Hepatocyte (in vitro differentiated cells): ENCODE data around the gene FUOM. TPM values are rescaled to one million over a fixed set of nuclear protein-coding genes. Genes with fewer than 3 reads are reported as not detected.

Experiments used
- DNase-seq: peaks from one replicate; pipeline ENCODE4 v3.0.0-alpha.2; 2016; ENCODE audit warnings: low spot score
- H2AFZ ChIP-seq: fragments of 200-600 bp; sonication (generic); 2 replicates; pipeline ENCODE4 v1.6.0; 2016; ENCODE audit warnings: antibody characterized with exemption, mild to moderate bottlenecking
- H3K27ac ChIP-seq: fragments of 200-600 bp; sonication (generic); 2 replicates; pipeline ENCODE4 v1.5.1; 2016; ENCODE audit warnings: mild to moderate bottlenecking
- H3K27me3 ChIP-seq: fragments of 200-600 bp; sonication (generic); 2 replicates; pipeline ENCODE4 v1.6.1; 2016
- H3K36me3 ChIP-seq: fragments of 200-600 bp; sonication (generic); replicated peaks from 2 replicates; pipeline ENCODE4 v1.5.1; 2016; ENCODE audit warnings: low read depth; ENCODE audit not compliant: insufficient read depth
- H3K4me1 ChIP-seq: fragments of 200-600 bp; sonication (generic); 2 replicates; pipeline ENCODE4 v1.5.1; 2016; ENCODE audit warnings: mild to moderate bottlenecking, moderate library complexity; ENCODE audit not compliant: insufficient read depth
- H3K4me2 ChIP-seq: fragments of 200-600 bp; sonication (generic); 2 replicates; pipeline ENCODE4 v1.6.0; 2016
- H3K4me3 ChIP-seq: fragments of 200-600 bp; sonication (generic); 2 replicates; pipeline ENCODE4 v1.5.1; 2016; ENCODE audit warnings: mild to moderate bottlenecking
- H3K79me2 ChIP-seq: fragments of 200-600 bp; sonication (generic); 2 replicates; pipeline ENCODE4 v1.6.0; 2017; ENCODE audit warnings: mild to moderate bottlenecking
- H3K9me2 ChIP-seq: fragments of 200-600 bp; sonication (generic); replicated peaks from 2 replicates; pipeline ENCODE4 v1.6.0; 2017; ENCODE audit warnings: mild to moderate bottlenecking; ENCODE audit not compliant: insufficient read depth
- H3K9me3 ChIP-seq: fragments of 200-600 bp; sonication (generic); 2 replicates; pipeline ENCODE4 v1.5.1; 2016; ENCODE audit warnings: low read depth, mild to moderate bottlenecking
- H4K20me1 ChIP-seq: fragments of 200-600 bp; sonication (generic); 2 replicates; pipeline ENCODE4 v1.6.0; 2016; ENCODE audit warnings: mild to moderate bottlenecking; ENCODE audit not compliant: insufficient read depth, poor library complexity, severe bottlenecking
- CTCF ChIP-seq: fragments of 200-600 bp; sonication (generic); IDR thresholded peaks from 2 replicates; pipeline ENCODE4 v1.5.1; 2016; ENCODE audit warnings: antibody characterized with exemption, mild to moderate bottlenecking; ENCODE audit not compliant: poor library complexity
- EZH2 ChIP-seq: fragments of 200-600 bp; sonication (generic); IDR thresholded peaks from 2 replicates; pipeline ENCODE4 v1.6.1; 2016; ENCODE audit warnings: antibody characterized with exemption, mild to moderate bottlenecking, borderline replicate concordance
- EZH2phosphoT487 ChIP-seq: fragments of 200-600 bp; sonication (generic); IDR thresholded peaks from one replicate; pipeline ENCODE4 v1.6.1; 2018; ENCODE audit warnings: antibody characterized with exemption, mild to moderate bottlenecking, low read depth, moderate library complexity; ENCODE audit not compliant: unreplicated experiment, severe bottlenecking
- WGBS: methylation state at CpG from one replicate; pipeline ENCODE4 v1.1.6; 2016; ENCODE audit warnings: low lambda C conversion rate; ENCODE audit errors: missing lambda C conversion rate; 5-methylcytosine and 5-hydroxymethylcytosine counted together
- polyA plus RNA-seq: library from polyadenylated mRNA; unstranded; fragments of >200 nt; fragmentation: Nextera tagmentation; extraction: Ambion mirVana; gene quantifications from 2 replicates; pipeline ENCODE4 v1.2.1, GENCODE V29; 2016
- total RNA-seq: library from RNA; depleted of rRNA; stranded (reverse); fragments of >200 nt; gene quantifications from 2 replicates; pipeline ENCODE4 v1.2.3, GENCODE V29; 2014

Gene FUOM
- total and polyA plus RNA-seq, 2 experiments from 2014 or later = 31.1 to 34.6 TPM

GRCh38 chr10:133328358-133329343, 29.2 kb downstream of the FUOM start:
- H3K9me2 ChIP-seq = no peaks in the 10 kb centered on the region
- H3K36me3 ChIP-seq = no peaks in the 10 kb centered on the region
- H3K4me1 ChIP-seq = peaks cover 3% of the 10 kb centered on the region
- no peak for DNase-seq
- no peak overlapping the region for H3K4me3 ChIP-seq
- no peaks in the 10 kb centered on the region for H3K9me3 ChIP-seq
- H3K27me3 ChIP-seq = peaks cover 52% of the 10 kb centered on the region
- no peaks in the 10 kb centered on the region for H3K79me2 ChIP-seq
- TF ChIP-seq EZH2 (no peak), CTCF (no peak), EZH2phosphoT487 (no peak)
- no peaks in the 10 kb centered on the region for H4K20me1 ChIP-seq
- H3K27ac ChIP-seq = no peak overlapping the region
- 86% methylated on average over 15 of the region's 15 CpGs for WGBS
- no peak overlapping the region for H3K4me2 ChIP-seq
- H2AFZ ChIP-seq = no peak overlapping the region

- no peaks in the 10 kb centered on the region for H3K79me2 ChIP-seq
- peaks cover 50% of the 10 kb centered on the region for H3K27me3 ChIP-seq
- no peaks in the 10 kb centered on the region for H3K9me3 ChIP-seq
- no peaks in the 10 kb centered on the region for H3K36me3 ChIP-seq
- H3K4me2 ChIP-seq = no peak overlapping the region
- no peaks in the 10 kb centered on the region for H3K9me2 ChIP-seq
- WGBS = 65% methylated on average over 11 of the region's 12 CpGs
- no peak for TF ChIP-seq EZH2
- TF ChIP-seq EZH2phosphoT487 = no peak
- no peak for TF ChIP-seq CTCF
- DNase-seq = no peak
- H3K27ac ChIP-seq = no peak overlapping the region
- H4K20me1 ChIP-seq = no peaks in the 10 kb centered on the region
- no peak overlapping the region for H3K4me3 ChIP-seq
- H2AFZ ChIP-seq = no peak overlapping the region
- peaks cover 3% of the 10 kb centered on the region for H3K4me1 ChIP-seq
These were observed 30.0 kb downstream of the FUOM start for GRCh38 chr10:133327651-133328357.

GRCh38 chr10:133326745-133327650, 30.8 kb downstream of the FUOM start:
- H4K20me1 ChIP-seq = no peaks in the 10 kb centered on the region
- no peak for TF ChIP-seq CTCF
- no peak for TF ChIP-seq EZH2
- no peak for TF ChIP-seq EZH2phosphoT487
- WGBS = 66% methylated on average over 27 of the region's 28 CpGs

More at GRCh38 chr10:133326745-133327650, 30.8 kb downstream of the FUOM start:
- H3K4me2 ChIP-seq = no peak overlapping the region
- H3K27me3 ChIP-seq = peaks cover 42% of the 10 kb centered on the region
- no peak overlapping the region for H3K27ac ChIP-seq
- H3K9me2 ChIP-seq = no peaks in the 10 kb centered on the region
- H3K4me3 ChIP-seq = no peak overlapping the region
- no peaks in the 10 kb centered on the region for H3K36me3 ChIP-seq
- H3K79me2 ChIP-seq = no peaks in the 10 kb centered on the region
- DNase-seq = no peak
- H2AFZ ChIP-seq = no peak overlapping the region
- no peaks in the 10 kb centered on the region for H3K9me3 ChIP-seq
- peaks cover 3% of the 10 kb centered on the region for H3K4me1 ChIP-seq
